AG08396 (cell line): ENCODE results near the gene TPH1.
"Not testable (repeated sequence)": the region's sequence is repeated elsewhere in the genome, so short reads cannot be mapped to it uniquely, and the experiment has no call there.

Source experiments
- DNase-seq: peaks from one replicate; pipeline ENCODE4 v3.0.0; 2012; ENCODE audit warnings: low spot score, mixed read lengths

The TPH1 gene

DNA sequence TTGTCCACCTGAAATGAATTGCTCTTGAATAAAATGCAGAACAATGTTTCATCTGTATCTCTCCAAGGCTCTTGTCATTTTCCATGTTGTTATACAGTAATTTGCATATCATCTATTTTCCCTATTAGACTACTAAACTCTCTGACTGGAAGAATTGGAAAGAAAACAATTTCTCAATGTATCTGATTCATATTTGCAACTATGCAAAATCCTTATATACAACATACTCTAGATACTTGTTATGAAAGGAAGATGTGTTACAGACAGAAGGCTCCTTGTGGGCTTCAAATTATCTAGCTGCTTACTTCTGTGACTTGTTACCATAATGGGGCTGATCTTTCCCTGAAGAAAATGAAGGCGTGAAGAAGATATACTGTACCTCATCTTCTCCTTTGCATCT lies 23.6 kb downstream of the TPH1 start:
- DNase-seq = no peak

- no peak for DNase-seq
Observed at GRCh38 chr11:18019650-18020049, 26.4 kb downstream of the TPH1 start.

DNA sequence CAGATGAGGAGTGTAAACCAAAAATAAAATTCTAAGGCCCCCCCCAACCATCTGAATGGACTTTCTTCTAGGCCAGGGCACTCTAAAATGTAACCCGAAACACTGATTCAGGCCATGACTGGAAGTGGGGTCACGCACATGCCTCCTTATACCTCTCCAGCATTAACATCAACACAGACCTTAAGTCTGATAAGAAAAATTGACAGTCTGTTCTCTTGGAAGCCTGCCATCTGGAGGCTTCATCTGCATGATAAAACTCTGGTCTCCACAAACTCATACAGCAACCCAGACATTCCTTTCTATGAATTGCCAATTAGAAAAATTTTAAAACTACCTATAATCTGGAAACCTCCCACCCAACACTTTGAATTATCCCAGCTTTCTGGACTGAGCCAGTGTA lies 29.3 kb downstream of the TPH1 start:
- DNase-seq = no peak

DNA sequence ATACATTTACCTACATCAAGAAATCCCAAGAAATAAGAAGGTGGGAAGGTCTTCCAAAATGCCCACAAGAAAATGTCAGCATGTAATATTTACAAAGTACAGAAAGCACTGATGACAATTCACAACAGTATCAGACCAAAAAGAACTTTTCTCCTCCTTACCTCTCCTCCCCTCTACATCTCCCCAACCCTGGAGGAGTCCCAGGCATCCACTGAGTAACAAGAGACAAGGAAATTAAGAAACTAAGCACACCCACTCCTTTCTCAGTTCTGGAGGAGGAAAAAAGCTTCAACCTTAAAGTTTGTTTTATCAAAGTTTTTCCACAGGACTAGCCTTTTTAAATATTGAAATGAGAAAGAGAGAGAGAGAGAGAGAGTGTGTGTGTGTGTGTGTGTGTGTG lies 31.2 kb downstream of the TPH1 start:
- DNase-seq = no peak

DNA sequence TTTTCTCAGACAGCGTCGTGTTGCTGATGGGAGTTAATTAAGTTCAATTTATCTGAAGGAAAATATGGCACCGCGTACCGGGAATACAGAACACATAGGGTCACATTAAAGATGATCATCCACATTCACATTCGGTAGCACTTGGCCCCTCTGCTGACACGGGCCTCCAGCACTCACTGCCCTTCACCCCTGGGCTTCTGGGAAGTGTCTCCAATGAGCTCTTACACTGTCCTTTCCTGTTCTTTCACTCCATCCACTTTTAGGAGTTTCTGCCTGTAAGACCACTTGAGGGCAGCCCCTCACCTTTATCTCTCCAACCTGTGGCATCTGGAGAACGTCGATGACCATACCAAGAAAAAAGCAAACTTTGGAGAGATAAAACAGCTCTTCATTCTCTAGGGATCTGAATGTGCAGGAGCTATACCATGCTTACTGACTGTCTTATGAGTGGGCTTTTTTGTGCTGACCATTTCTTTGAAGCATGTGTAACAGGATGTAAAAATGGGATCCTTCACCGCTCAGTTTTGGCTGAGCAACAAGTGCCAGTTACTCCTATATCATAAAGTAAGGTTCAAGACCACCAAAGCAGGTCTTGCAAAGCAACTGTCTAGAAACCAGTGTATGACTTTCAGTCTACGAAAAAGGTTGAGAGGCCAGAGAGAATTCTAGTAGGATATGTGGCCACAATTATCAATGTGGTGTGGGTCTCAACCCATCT lies 32.1 kb downstream of the TPH1 start:
- DNase-seq = no peak

DNA sequence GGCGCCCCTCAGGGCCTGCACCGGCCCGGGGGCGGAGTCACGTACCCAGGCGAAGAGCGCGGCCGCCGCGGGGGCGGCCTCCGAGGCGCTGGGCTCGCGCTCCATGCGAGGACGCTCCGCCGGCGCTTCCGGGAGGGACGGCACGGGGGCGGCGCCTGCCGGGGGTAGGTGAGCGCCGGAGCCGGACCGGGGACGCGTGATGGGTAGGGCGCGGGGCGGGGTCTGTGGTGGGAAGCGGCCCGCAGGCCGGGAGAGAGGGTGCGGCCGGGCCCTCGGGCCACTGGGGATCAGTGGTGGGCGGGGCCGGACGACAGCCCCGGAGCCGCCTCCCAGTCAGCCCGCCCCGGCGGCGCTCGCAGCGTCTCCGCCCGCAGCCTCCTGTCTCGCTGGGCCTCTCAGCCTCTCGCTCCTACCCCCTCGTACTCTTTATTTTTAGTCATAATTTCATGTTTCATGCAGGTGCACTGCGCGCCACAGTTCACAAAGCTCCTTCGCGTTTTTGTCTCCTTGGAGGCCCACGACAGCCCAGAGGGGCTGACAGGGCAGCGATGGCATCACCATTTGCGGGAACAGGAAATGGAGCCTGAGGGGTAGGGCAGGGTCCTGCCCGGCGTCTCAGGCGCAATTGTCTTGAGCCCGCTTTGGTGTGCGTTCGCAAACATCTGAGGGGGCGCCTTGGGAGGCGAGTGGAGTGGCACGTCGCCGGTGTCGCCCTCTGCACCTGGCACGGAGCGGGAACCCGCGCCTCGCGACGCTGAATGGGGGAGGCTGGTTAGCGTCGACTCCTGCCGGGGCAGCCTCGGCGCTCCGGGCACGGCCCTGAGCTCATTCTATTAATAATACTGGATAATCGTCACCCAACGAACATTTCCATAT lies 32.9 kb downstream of the TPH1 start, which contains the start of gene SERGEF:
SERGEF (minus strand) TSS at position 142 of the 876 bp plus-strand sequence; CDS start at position 105, 37 bp downstream.
- DNase-seq = peak; percentile 96

- DNase-seq = peak; percentile 24
Observed at GRCh38 chr11:18012122-18012905, 33.8 kb downstream of the TPH1 start.

DNA sequence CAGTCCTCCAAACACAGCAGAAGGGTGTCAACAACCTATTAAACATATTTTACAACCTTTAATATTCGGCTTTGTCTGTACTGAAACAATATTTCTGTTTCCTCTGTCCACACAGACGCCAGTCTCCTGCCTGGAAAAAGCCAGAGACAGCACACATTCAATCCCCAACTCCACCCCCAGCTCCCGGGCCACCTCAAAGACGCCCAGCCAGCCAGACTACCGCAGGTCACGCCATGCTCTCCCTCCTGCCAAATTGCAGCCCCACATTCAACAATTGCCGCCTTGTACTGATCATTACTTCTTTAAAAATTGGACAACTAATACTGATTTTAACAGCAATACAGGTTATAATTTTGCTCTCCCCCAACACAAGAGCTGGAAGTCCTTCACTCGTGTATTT lies 34.4 kb downstream of the TPH1 start:
- DNase-seq = no peak

GRCh38 chr11:18010977-18011586 lies 35.0 kb downstream of the TPH1 start:
- no peak for DNase-seq

DNA sequence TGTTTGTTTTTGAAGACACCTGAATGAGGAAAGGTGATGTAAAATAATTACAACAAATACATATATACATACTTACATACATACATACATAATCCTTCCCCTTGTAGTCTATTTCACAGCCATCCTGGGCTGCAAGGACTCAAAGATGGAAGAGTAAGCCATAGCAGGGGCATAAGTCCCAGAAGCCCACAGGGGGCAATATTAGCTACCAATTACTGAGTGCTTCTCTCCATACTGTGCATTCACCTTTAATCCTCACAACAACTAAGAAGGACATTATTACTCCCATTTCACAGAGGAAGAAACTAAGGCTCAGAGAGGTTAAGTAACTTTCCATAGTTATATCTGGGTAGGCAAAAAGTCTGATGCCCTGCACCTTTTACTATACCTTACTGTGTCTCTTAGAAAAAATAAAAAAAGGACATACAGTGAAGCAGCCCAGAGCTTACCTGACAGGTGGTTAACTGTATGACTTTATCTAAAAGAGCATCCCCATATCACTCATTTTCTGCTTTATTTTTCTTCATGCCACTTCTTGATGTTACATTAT lies 35.9 kb downstream of the TPH1 start:
- DNase-seq = no peak

DNA sequence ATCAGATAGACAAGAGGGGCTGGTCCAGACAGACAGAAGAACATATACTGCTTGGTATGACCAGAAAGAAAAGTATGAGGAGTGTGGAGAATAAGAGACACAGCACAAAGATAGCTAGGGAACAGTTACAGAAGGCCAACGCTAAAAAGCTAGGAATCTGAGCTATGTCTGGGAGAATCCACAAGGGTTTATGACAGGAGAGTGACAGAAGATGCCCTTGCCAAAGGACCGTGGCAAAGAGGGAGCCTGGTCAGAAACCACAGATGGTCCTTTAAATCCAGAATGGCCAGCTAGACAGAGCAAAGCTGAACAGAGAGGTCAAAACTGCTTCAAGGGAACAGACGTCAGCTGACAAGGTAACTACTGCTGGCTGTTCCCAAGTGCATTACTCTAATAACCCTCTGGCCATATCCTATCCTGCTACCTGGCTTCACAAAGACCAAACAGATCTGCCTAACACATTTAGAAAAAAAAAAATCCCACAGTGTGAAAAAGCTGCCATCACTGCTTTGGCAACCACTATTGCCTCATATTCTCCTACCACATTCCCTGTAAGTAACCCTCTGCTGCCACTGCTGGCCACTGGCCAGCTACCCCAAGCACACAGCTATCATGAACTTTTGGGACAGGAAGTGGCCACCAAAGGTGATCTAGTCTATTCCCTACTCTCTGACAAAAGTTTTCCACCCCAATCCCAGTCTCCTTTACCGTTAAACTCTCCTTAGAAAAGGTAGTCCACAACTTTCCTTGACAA lies 40.5 kb downstream of the TPH1 start:
- DNase-seq = peak; percentile 12

GRCh38 chr11:18001191-18001590 lies 44.9 kb downstream of the TPH1 start:
- no peak for DNase-seq

DNA sequence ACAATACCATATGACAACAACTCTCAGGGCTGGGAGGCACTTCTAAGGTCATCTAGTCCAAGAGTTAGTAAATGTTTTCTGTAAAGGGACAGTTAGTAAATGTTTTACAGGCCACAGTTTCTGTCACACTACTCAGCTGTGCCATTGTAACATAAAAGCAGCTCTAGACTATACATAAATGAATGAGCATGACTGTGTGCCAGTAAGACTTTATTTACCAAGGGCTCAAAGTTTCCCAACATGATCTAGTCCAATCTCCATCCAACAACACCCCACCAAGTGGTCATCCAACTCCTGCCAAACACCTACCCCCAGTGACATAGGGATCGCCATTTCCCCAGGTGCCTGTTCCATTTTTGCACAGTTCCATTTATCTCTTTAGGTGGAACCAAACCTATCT lies 45.3 kb downstream of the TPH1 start:
- DNase-seq = no peak

DNA sequence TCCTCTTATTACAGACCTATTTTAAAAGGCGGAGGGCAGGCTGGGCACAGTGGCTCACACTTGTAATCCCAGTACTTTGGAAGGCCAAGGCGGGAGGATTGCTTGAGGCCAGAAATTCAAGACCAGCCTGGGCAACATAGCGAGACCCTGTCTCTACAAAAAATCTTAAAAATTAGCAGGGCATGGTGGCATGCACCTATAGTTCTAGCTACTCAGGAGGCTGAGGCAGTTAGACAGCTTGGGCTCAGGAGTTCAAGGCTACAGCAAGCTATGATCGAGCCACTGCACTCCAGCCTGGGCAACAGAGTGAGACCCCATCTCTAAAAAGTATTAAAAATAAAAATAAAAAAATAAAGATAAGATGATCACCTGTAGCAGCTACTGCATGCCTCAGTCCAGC lies 45.9 kb downstream of the TPH1 start:
- DNase-seq = not testable (repeated sequence)
